Mammary epithelial cell (primary cell): ENCODE results near the gene LHX4.

Source experiments
- CTCF ChIP-seq, 2 donors: IDR thresholded peaks in 1 of 2; conservative IDR thresholded peaks in 1 of 2; 2 replicates each; pipeline ENCODE4 v1.5.1; 2011 to 2012; ENCODE audit warnings: inconsistent platforms in 2 of 2, low read length in 2 of 2, mild to moderate bottlenecking in 2 of 2, control low read depth in 1 of 2, low read depth in 1 of 2; ENCODE audit not compliant: insufficient read depth in 1 of 2; ENCODE audit errors: extremely low read depth in 1 of 2
- EZH2 ChIP-seq: IDR thresholded peaks from 2 replicates; pipeline ENCODE4 v1.6.1; 2012; ENCODE audit warnings: low read length, inconsistent platforms, borderline replicate concordance

GRCh38 chr1:180210008-180210620 lies 19.9 kb upstream of the LHX4 start:
- TF ChIP-seq EZH2 (no peak), CTCF (conservative IDR thresholded peaks at IDR 0.05 in 1 of 2, IDR thresholded peaks at IDR 0.05 in 1 of 2; ENCODE audit: extremely low read depth in 1 of 2, insufficient read depth in 1 of 2, low read depth in 1 of 2, low read length in 2 of 2) (no peak)
